Kidney (tissue), 14 donors: Measurements from ENCODE around the gene PXDN. TPM values are rescaled to one million over a fixed set of nuclear protein-coding genes. Genes with fewer than 3 reads are reported as not detected.
A peak's percentile ranks its signal among the peaks of the same experiment; 100 is the strongest.

Experiments
- DNase-seq, 5 donors: peaks; one replicate each; pipeline ENCODE4 v3.0.0-alpha.2; 2013 to 2020
- FAIRE-seq: peaks from 2 replicates; lab custom pipeline; 2012; peaks lifted over from hg19 to GRCh38; lab: Jason Lieb, UNC
- H3K27ac ChIP-seq, 2 donors: one replicate each; pipeline ENCODE4 v1.7.0; 2013; ENCODE audit warnings: low read depth in 2 of 2, low read length in 2 of 2, inconsistent platforms in 1 of 2
- H3K27me3 ChIP-seq: one replicate; pipeline ENCODE4 v1.7.1; 2013; ENCODE audit warnings: low read length, inconsistent platforms; ENCODE audit not compliant: control insufficient read depth, insufficient read depth
- H3K36me3 ChIP-seq, 3 donors: one replicate each; pipeline versions ENCODE4 v1.7.0 to v1.7.1; 2013; ENCODE audit warnings: low read length in 3 of 3, control low read depth in 1 of 3, inconsistent platforms in 1 of 3; ENCODE audit not compliant: insufficient read depth in 3 of 3, control insufficient read depth in 2 of 3
- H3K4me1 ChIP-seq, 3 donors: one replicate each; pipeline versions ENCODE4 v1.7.0 to v1.7.1; 2013; ENCODE audit warnings: low read length in 3 of 3, inconsistent platforms in 1 of 3, low read depth in 1 of 3; ENCODE audit not compliant: control insufficient read depth in 2 of 3, insufficient read depth in 2 of 3
- H3K4me3 ChIP-seq, 3 donors: one replicate each; pipeline versions ENCODE4 v1.7.0 to v1.8.1; 2013; ENCODE audit warnings: low read length in 3 of 3, control low read depth in 1 of 3, inconsistent platforms in 1 of 3
- H3K9ac ChIP-seq, 3 donors: one replicate each; pipeline versions ENCODE4 v1.7.0 to v1.7.1; 2013; ENCODE audit warnings: low read length in 3 of 3, control low read depth in 1 of 3, inconsistent platforms in 1 of 3
- H3K9me3 ChIP-seq, 3 donors: one replicate each; pipeline versions ENCODE4 v1.7.0 to v1.7.1; 2013; ENCODE audit warnings: low read length in 3 of 3, control low read depth in 1 of 3, inconsistent platforms in 1 of 3; ENCODE audit not compliant: control insufficient read depth in 2 of 3, insufficient read depth in 1 of 3
- CTCF ChIP-seq: IDR thresholded peaks from 3 replicates; pipeline ENCODE4 v1.5.1; 2012; ENCODE audit warnings: mild to moderate bottlenecking, moderate library complexity, borderline replicate concordance; ENCODE audit not compliant: insufficient read depth; ENCODE audit errors: extremely low read depth
- intact Hi-C: fragments of 100-400 bp; cut with DNase I; formaldehyde crosslinking; loops from one replicate; pipeline ENCODE4 v1.11.1; 2022
- polyA plus RNA-seq: library from polyadenylated mRNA; stranded (reverse); fragments of 350-450 nt; fragmentation: Illumina TruSeq; extraction: RNeasy Lipid Tissue Mini Kit (QIAGEN cat#74804); gene quantifications from one replicate; pipeline ENCODE4 v1.2.3, GENCODE V29; 2014; ENCODE audit warnings: low read depth, low replicate concordance; ENCODE audit not compliant: insufficient read depth
- total RNA-seq: library from RNA; stranded (reverse); fragmentation: NEBNext Ultra II Directional; extraction: Animal tissue kit (Norgen Biotek cat#: 25700); gene quantifications from one replicate; pipeline ENCODE4 v1.2.1, GENCODE V29; 2021
- donor health status: control.
- donor health status: control.
- donor health status: control.
- donor health status: control.
- donor health status: control.
- donor health status: DM: yes; HTN: yes; CAD: no.
- donor health status: Normal renal cell carcinoma (clear cell type).

Gene PXDN
- total and polyA plus RNA-seq, 2 donors from 2014 or later, result 4.7 to 42.3 TPM

GRCh38 chr2:1581965-1582625 is 162.2 kb downstream of the PXDN start:
- H3K9ac ChIP-seq, result no peak overlapping the region
- H3K36me3 ChIP-seq, result no peaks in the 10 kb centered on the region
- no peak overlapping the region for H3K4me3 ChIP-seq
- no peaks in the 10 kb centered on the region for H3K9me3 ChIP-seq
- DNase-seq (peak in 1 of 5 donors; percentile 28), FAIRE-seq (no peak)
- no peaks in the 10 kb centered on the region for H3K4me1 ChIP-seq
- H3K27me3 ChIP-seq, result no peaks in the 10 kb centered on the region
- intact Hi-C loops, result no loop called here
- no peak overlapping the region for H3K27ac ChIP-seq
- no peak for TF ChIP-seq CTCF
